HepG2 (cell line): Measurements from ENCODE around the gene SNF8. TPM values are rescaled to one million over a fixed set of nuclear protein-coding genes. Genes with fewer than 3 reads are reported as not detected.

Experiments used
- ATAC-seq: fragments of 200-7000 bp; cut with Tn5 transposase; 3 replicates; pipeline ENCODE4 v1.9.1; 2020; ENCODE audit warnings: mild to moderate bottlenecking, moderate library complexity
- BruUV-seq: library from RNA; stranded (reverse); fragments of 400-500 nt; replicated peaks from 2 replicates; lab custom pipeline; 2021; lab: Mats Ljungman, UMichigan
- CTCF ChIA-PET: fragments of 300-600 bp; formaldehyde crosslinking; extraction: SDS; loops from one replicate; lab custom pipeline; 2021; ENCODE audit warnings: low total read pairs, inconsistent platforms, low intra/inter-chr PET ratio; lab: Yijun Ruan, JAX
- POLR2A ChIA-PET: fragments of 350-600 bp; sonication (Branson Sonifier 250); formaldehyde crosslinking; loops from one replicate; lab custom pipeline; 2020; ENCODE audit warnings: antibody characterized with exemption, inconsistent platforms; lab: Yijun Ruan, JAX
- DNase-seq: peaks from one replicate; pipeline ENCODE4 v3.0.0-alpha.2; 2015; ENCODE audit warnings: low spot score
- FAIRE-seq: peaks from 3 replicates; lab custom pipeline; 2011; peaks lifted over from hg19 to GRCh38; lab: Jason Lieb, UNC
- H2AFZ ChIP-seq: one replicate; pipeline ENCODE4 v1.6.1; 2011; ENCODE audit warnings: low read length, inconsistent platforms
- H3K27ac ChIP-seq: fragments of 300-600 bp; 3 replicates; pipeline ENCODE4 v1.8.0; 2011; ENCODE audit warnings: mixed run types, mild to moderate bottlenecking, mixed read lengths, low read length, inconsistent platforms; ENCODE audit not compliant: insufficient read depth; ENCODE audit errors: extremely low read length
- H3K27me3 ChIP-seq, 2 experiments: fragments of 200-600 bp in 1 of 2; 2 replicates in 1 of 2; 3 replicates in 1 of 2; pipeline versions ENCODE4 v1.6.0 to v1.8.0; 2011; ENCODE audit warnings: low read length in 2 of 2, mild to moderate bottlenecking in 2 of 2, moderate library complexity in 2 of 2, inconsistent platforms in 1 of 2; ENCODE audit not compliant: insufficient read depth in 2 of 2, control insufficient read depth in 1 of 2
- H3K36me3 ChIP-seq, 2 experiments: fragments of 200-600 bp in 1 of 2; replicated peaks in 1 of 2; 2 replicates in 1 of 2; 3 replicates in 1 of 2; pipeline versions ENCODE4 v1.5.1 to v1.8.0; 2011; ENCODE audit warnings: low read length in 2 of 2, inconsistent platforms in 1 of 2; ENCODE audit not compliant: insufficient read depth in 2 of 2, control insufficient read depth in 1 of 2
- H3K4me1 ChIP-seq: 2 replicates; pipeline ENCODE4 v1.5.1; 2012; ENCODE audit warnings: low read length, inconsistent platforms; ENCODE audit not compliant: insufficient read depth
- H3K4me2 ChIP-seq: 2 replicates; pipeline ENCODE4 v1.6.0; 2011; ENCODE audit warnings: low read depth, low read length, inconsistent platforms
- H3K4me3 ChIP-seq, 3 experiments: fragments of 200-600 bp in 1 of 3; sonication (generic), shearing (Covaris generic) in 1 of 3; replicated peaks in 1 of 3; 2 replicates each; pipeline ENCODE4 v1.5.1; 2011 to 2016; ENCODE audit warnings: low read length in 3 of 3, inconsistent platforms in 2 of 3, low read depth in 2 of 3, mild to moderate bottlenecking in 2 of 3, control low read depth in 1 of 3, mixed read lengths in 1 of 3; ENCODE audit not compliant: insufficient read depth in 1 of 3
- H3K79me2 ChIP-seq: one replicate; pipeline ENCODE4 v1.6.1; 2011; ENCODE audit warnings: low read length, inconsistent platforms; ENCODE audit not compliant: insufficient read depth
- H3K9ac ChIP-seq: 2 replicates; pipeline ENCODE4 v1.6.0; 2011; ENCODE audit warnings: mild to moderate bottlenecking, low read depth, low read length, inconsistent platforms; ENCODE audit not compliant: insufficient read depth
- H3K9me3 ChIP-seq: 2 replicates; pipeline ENCODE4 v1.5.1; 2012; ENCODE audit warnings: mild to moderate bottlenecking, low read length
- H4K20me1 ChIP-seq: 2 replicates; pipeline ENCODE4 v1.6.0; 2011; ENCODE audit warnings: inconsistent platforms, mild to moderate bottlenecking, low read length, moderate library complexity; ENCODE audit not compliant: insufficient read depth
- DPF2 ChIP-seq: sonication (generic); formaldehyde crosslinking; IDR thresholded peaks from 2 replicates; pipeline ENCODE4 v1.4.0; 2020; ENCODE audit warnings: mild to moderate bottlenecking, low read depth, missing genetic modification reagents, borderline replicate concordance
- GFI1 ChIP-seq: sonication (generic); formaldehyde crosslinking; IDR thresholded peaks from 2 replicates; pipeline ENCODE4 v1.5.0; 2020; ENCODE audit warnings: missing genetic modification reagents, mild to moderate bottlenecking, borderline replicate concordance
- HIVEP1 ChIP-seq: sonication (generic); formaldehyde crosslinking; IDR thresholded peaks from 2 replicates; pipeline ENCODE4 v1.4.0; 2020; ENCODE audit warnings: mild to moderate bottlenecking, missing genetic modification reagents
- IRX3 ChIP-seq: sonication (generic); formaldehyde crosslinking; IDR thresholded peaks from 2 replicates; pipeline ENCODE4 v1.8.1; 2023; ENCODE audit warnings: mild to moderate bottlenecking, low read depth, missing genetic modification reagents, borderline replicate concordance
- MATR3 ChIP-seq: sonication (generic); formaldehyde crosslinking; IDR thresholded peaks from 2 replicates; pipeline ENCODE4 v1.4.0; 2020; ENCODE audit warnings: missing genetic modification reagents
- NCOA1 ChIP-seq: sonication (generic); formaldehyde crosslinking; IDR thresholded peaks from 2 replicates; pipeline ENCODE4 v1.9.0; 2021; ENCODE audit warnings: missing genetic modification reagents
- NR2F6 ChIP-seq, 2 experiments: IDR thresholded peaks; 2 replicates each; pipeline ENCODE4 v1.6.1; 2016; ENCODE audit warnings: antibody characterized with exemption in 1 of 2, mild to moderate bottlenecking in 1 of 2
- RNF219 ChIP-seq: sonication (generic); formaldehyde crosslinking; IDR thresholded peaks from 2 replicates; pipeline ENCODE4 v1.5.0; 2020; ENCODE audit warnings: mild to moderate bottlenecking, missing genetic modification reagents
- SIX1 ChIP-seq: sonication (generic); formaldehyde crosslinking; IDR thresholded peaks from 2 replicates; pipeline ENCODE4 v1.4.0; 2020; ENCODE audit warnings: missing genetic modification reagents, borderline replicate concordance
- SKI ChIP-seq: fragments of 450-650 bp; IDR thresholded peaks from one replicate; pipeline ENCODE4 v1.6.1; 2018; ENCODE audit warnings: mild to moderate bottlenecking; ENCODE audit not compliant: partially characterized antibody
- SP1 ChIP-seq, 2 experiments: fragments of 450-650 bp in 1 of 2; sonication (generic) in 1 of 2; formaldehyde crosslinking in 1 of 2; IDR thresholded peaks; 2 replicates each; pipeline versions ENCODE4 v1.4.0 to v1.6.1; 2016 to 2020; ENCODE audit warnings: missing genetic modification reagents in 1 of 2
- ZNF20 ChIP-seq: sonication (generic); formaldehyde crosslinking; IDR thresholded peaks from 2 replicates; pipeline ENCODE4 v1.4.0; 2020; ENCODE audit warnings: mild to moderate bottlenecking, moderate library complexity, missing genetic modification reagents
- ZNF33A ChIP-seq: sonication (generic); formaldehyde crosslinking; IDR thresholded peaks from 2 replicates; pipeline ENCODE4 v1.5.1; 2020; ENCODE audit warnings: missing genetic modification reagents, mild to moderate bottlenecking, moderate library complexity, borderline replicate concordance
- ZNF512B ChIP-seq: sonication (generic); formaldehyde crosslinking; IDR thresholded peaks from 2 replicates; pipeline ENCODE4 v1.5.1; 2020; ENCODE audit warnings: missing genetic modification reagents, mild to moderate bottlenecking, borderline replicate concordance
- ZNF674 ChIP-seq: sonication (generic); formaldehyde crosslinking; IDR thresholded peaks from 2 replicates; pipeline ENCODE4 v1.5.0; 2020; ENCODE audit warnings: low read depth, mild to moderate bottlenecking, missing genetic modification reagents
- ZNF777 ChIP-seq: sonication (generic); formaldehyde crosslinking; IDR thresholded peaks from 2 replicates; pipeline ENCODE4 v1.4.0; 2020; ENCODE audit warnings: missing genetic modification reagents
- ZSCAN31 ChIP-seq: sonication (generic); formaldehyde crosslinking; IDR thresholded peaks from 2 replicates; pipeline ENCODE4 v1.5.0; 2020; ENCODE audit warnings: low read depth, mild to moderate bottlenecking, missing genetic modification reagents
- WGBS: methylation state at CpG from one replicate; pipeline ENCODE4 v1.1.6; 2017; ENCODE audit warnings: low lambda C conversion rate; 5-methylcytosine and 5-hydroxymethylcytosine counted together
- in situ Hi-C: cut with HindIII; loops from 2 replicates; pipeline ENCODE4 v1.10.0; 2017; ENCODE audit warnings: low pct_unique_long_range_greater_than_20kb; ENCODE audit not compliant: extremely low pct_ligation_motif_present
- intact Hi-C: fragments of 100-400 bp; cut with micrococcal nuclease; formaldehyde crosslinking; loops from one replicate; pipeline ENCODE4 v1.10.0; 2022; ENCODE audit not compliant: unreplicated experiment
- polyA plus RNA-seq, 8 experiments: library from polyadenylated mRNA; depleted of rRNA in 3 of 8; stranded (reverse) in 7 of 8; unstranded in 1 of 8; fragments of >200 nt; fragmentation: Illumina TruSeq in 4 of 8; extraction: Trizol in 4 of 8; gene quantifications; 2 replicates each; pipeline versions ENCODE4 v1.2.1 to v1.2.3, GENCODE V29; 2011 to 2016; ENCODE audit warnings: low read depth in 4 of 8, missing spikeins in 1 of 8, mixed read lengths in 1 of 8; ENCODE audit not compliant: insufficient read depth in 1 of 8
- total RNA-seq, 5 experiments: library from RNA; depleted of rRNA; stranded (reverse); fragments of >200 nt; fragmentation: Illumina TruSeq; extraction: Trizol; gene quantifications; 2 replicates each; pipeline ENCODE4 v1.2.3, GENCODE V29; 2016; ENCODE audit warnings: low read depth in 1 of 5

Gene SNF8
- total and polyA plus RNA-seq, 2 of the 13 experiments (the other 11 are each of a cell fraction or from before 2014, with no cell fraction given) = 114 to 153 TPM

DNA sequence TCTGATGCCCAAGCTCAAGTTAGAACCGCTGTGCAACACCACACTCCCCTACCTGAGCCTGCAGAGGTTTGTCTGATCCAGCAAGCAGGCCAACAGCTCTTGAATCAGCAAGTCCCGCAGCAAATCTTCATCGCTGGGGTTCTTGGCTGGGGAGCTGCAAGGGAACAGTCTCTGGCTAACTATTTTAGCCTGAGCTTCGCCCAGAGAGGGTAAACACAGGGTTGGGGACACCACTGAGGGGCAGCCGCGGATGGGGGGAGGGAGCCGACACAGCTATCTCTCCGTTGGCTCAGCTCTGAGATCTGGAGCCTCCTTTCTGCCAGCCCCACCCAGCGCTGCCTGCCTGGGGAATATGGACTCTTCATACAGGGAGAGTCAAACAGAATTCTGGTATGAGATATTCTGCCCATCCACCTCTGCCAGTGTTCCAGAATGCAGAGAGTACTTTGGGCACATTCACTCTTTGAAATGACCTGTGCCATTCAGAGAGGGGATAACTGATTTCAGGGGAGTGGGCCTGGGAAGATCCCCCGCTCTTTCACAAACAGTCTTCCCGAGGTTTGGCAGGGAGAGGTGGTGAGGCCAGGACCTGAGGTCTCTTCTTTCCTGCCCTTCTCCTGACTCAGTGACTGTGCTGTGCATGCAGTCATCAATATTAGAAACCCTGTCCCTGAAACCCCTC, 16.3 kb upstream of the SNF8 start:
- H2AFZ ChIP-seq = peak overlapping the region; percentile 91
- no peaks in the 10 kb centered on the region for H4K20me1 ChIP-seq
- WGBS = 2% methylated on average over 11 of the region's 11 CpGs
- CTCF ChIA-PET = interaction anchor here (1.8 kb wide), 1 partner anchor 72 kb away, joined by 5 read pairs; no protein-coding TSS in a partner anchor
- H3K9ac ChIP-seq = peak overlapping the region; percentile 63
- H3K4me1 ChIP-seq = peaks cover 58% of the 10 kb centered on the region
- POLR2A ChIA-PET = interaction anchor here (0.6 to 5.5 kb wide), 19 partner anchors 9 to 409 kb away, joined by 3 to 195 read pairs (median 7); partner anchors contain the start of genes ATP5MC1, IGF2BP1, SNF8 and UBE2Z
- H3K36me3 ChIP-seq = no peaks in the 10 kb centered on the region
- FAIRE-seq (peak; percentile 40), ATAC-seq (peak; percentile 89), DNase-seq (peak; percentile 73)
- in situ Hi-C loops (no loop called here), intact Hi-C loops (no loop called here)
- H3K27me3 ChIP-seq = no peaks in the 10 kb centered on the region
- peak overlapping the region; percentile 99 for H3K4me2 ChIP-seq
- peak overlapping the region; percentile 49 for H3K27ac ChIP-seq
- no TSS peak for BruUV-seq
- peak overlapping the region; percentile 55 to 74 (median 58) for H3K4me3 ChIP-seq
- H3K9me3 ChIP-seq = no peaks in the 10 kb centered on the region
- H3K79me2 ChIP-seq = no peaks in the 10 kb centered on the region
- TF ChIP-seq ZNF20 (CRISPR knock-in tag) (no peak), NR2F6 (IDR thresholded peaks at IDR 0.05) (no peak), NR2F6 (CRISPR knock-in tag; IDR thresholded peaks at IDR 0.05) (peak; percentile 34; the same call in 1 of the 2 replicates), HIVEP1 (no peak), ZNF33A (CRISPR knock-in tag) (no peak), ZNF674 (CRISPR knock-in tag) (no peak), GFI1 (CRISPR knock-in tag) (no peak), ZNF777 (CRISPR knock-in tag) (no peak), ZNF512B (CRISPR knock-in tag) (0 out of 2 replicates have a peak, but pooled peaks have one; percentile 79), IRX3 (CRISPR knock-in tag) (no peak), SIX1 (CRISPR knock-in tag) (no peak), ZSCAN31 (CRISPR knock-in tag) (no peak), RNF219 (no peak), SP1 (IDR thresholded peaks at IDR 0.05) (no peak), SP1 (CRISPR knock-in tag; IDR thresholded peaks at IDR 0.05) (no peak), NCOA1 (CRISPR knock-in tag) (no peak), MATR3 (CRISPR knock-in tag) (no peak), DPF2 (CRISPR knock-in tag) (no peak), SKI (no peak)
